Measurements from ENCODE around the gene TSEN2. TPM values are rescaled to one million over a fixed set of nuclear protein-coding genes. Genes with fewer than 3 reads are reported as not detected.

Gene TSEN2
- total and polyA plus RNA-seq, 10 of the 15 experiments (the other 5 are each of a cell fraction or from before 2014, with no cell fraction given), result 17.7 to 32.3 (median 24.3) TPM

GRCh38 chr3:12437861-12438260 lies 46.4 kb upstream of the TSEN2 start:
- no peak overlapping the region for H3K4me3 ChIP-seq
- FAIRE-seq, result no peak
- no peak for DNase-seq (ENCODE audit: low read depth, low spot score)
- in situ Hi-C loops (cut with MboI), result no loop called here
- H3K36me3 ChIP-seq (ENCODE audit: control insufficient read depth in 2 of 2, insufficient read depth in 2 of 2, low read length in 1 of 2), result no peaks in the 10 kb centered on the region
- WGBS (ENCODE audit: insufficient coverage, insufficient replicate concordance, low lambda C conversion rate, missing lambda C conversion rate), result 66% methylated on average over 13 of the region's 13 CpGs
- CTCF ChIA-PET, result interaction anchor here (1.2 kb wide), 1 partner anchor 12 kb away, joined by 3 read pairs; no protein-coding TSS in a partner anchor
- no peaks in the 10 kb centered on the region for H3K9me3 ChIP-seq (replicated peaks; ENCODE audit: control insufficient read depth, insufficient read depth, low read length)
- no peaks in the 10 kb centered on the region for H4K20me1 ChIP-seq (ENCODE audit: control insufficient read depth, insufficient read depth)
- POLR2A ChIA-PET, result no interaction called here
- H3K4me2 ChIP-seq (ENCODE audit: control insufficient read depth, insufficient read depth), result no peak overlapping the region
- no peak overlapping the region for H3K9ac ChIP-seq (ENCODE audit: control insufficient read depth, insufficient read depth, low read length)
- SMC1A ChIA-PET (ENCODE audit: uncharacterized antibody, unreplicated experiment), result no interaction called here
- intact Hi-C loops (cut with micrococcal nuclease; ENCODE audit: unreplicated experiment), result no loop called here
- no peak overlapping the region for H3K27ac ChIP-seq (ENCODE audit: control insufficient read depth, insufficient read depth)
- no peaks in the 10 kb centered on the region for H3K4me1 ChIP-seq (ENCODE audit: control insufficient read depth, insufficient read depth, low read length)
- no peak overlapping the region for H2AFZ ChIP-seq (ENCODE audit: control insufficient read depth, low read depth, low read length)
- RAD21 ChIA-PET (ENCODE audit: unreplicated experiment), result interaction anchor here (0.6 kb wide), 1 partner anchor 579 kb away, joined by 3 read pairs; no protein-coding TSS in a partner anchor
- BruUV-seq (replicated peaks), result no TSS peak
- peaks cover 0 to 3% of the 10 kb centered on the region in 2 experiments; a peak in 3 of 4 replicates for H3K27me3 ChIP-seq (replicated peaks in 1 of 2; ENCODE audit: control insufficient read depth in 2 of 2, insufficient read depth in 2 of 2, low read length in 1 of 2)
- no peaks in the 10 kb centered on the region for H3K79me2 ChIP-seq (ENCODE audit: control insufficient read depth, insufficient read depth, low read length)
- ATAC-seq, result no peak
- TF ChIP-seq HCFC1 (IDR thresholded peaks at IDR 0.05; ENCODE audit: low read length), result no peak
- TF ChIP-seq RAD21 (IDR thresholded peaks at IDR 0.05; ENCODE audit: insufficient read depth, low read depth, low read length), result no peak
- no peak for TF ChIP-seq STAT1 (conservative IDR thresholded peaks at IDR 0.05)
- TF ChIP-seq BACH1 (IDR thresholded peaks at IDR 0.05; ENCODE audit: borderline replicate concordance), result no peak
- no peak for TF ChIP-seq DPF2 (IDR thresholded peaks at IDR 0.05)
- TF ChIP-seq JUNB (IDR thresholded peaks at IDR 0.05), result no peak
- TF ChIP-seq RFX5 (IDR thresholded peaks at IDR 0.05; ENCODE audit: low read depth, low read length), result no peak
- TF ChIP-seq NFYA (IDR thresholded peaks at IDR 0.05; ENCODE audit: borderline replicate concordance, low read depth, low read length), result no peak
- TF ChIP-seq, protein P1, sequence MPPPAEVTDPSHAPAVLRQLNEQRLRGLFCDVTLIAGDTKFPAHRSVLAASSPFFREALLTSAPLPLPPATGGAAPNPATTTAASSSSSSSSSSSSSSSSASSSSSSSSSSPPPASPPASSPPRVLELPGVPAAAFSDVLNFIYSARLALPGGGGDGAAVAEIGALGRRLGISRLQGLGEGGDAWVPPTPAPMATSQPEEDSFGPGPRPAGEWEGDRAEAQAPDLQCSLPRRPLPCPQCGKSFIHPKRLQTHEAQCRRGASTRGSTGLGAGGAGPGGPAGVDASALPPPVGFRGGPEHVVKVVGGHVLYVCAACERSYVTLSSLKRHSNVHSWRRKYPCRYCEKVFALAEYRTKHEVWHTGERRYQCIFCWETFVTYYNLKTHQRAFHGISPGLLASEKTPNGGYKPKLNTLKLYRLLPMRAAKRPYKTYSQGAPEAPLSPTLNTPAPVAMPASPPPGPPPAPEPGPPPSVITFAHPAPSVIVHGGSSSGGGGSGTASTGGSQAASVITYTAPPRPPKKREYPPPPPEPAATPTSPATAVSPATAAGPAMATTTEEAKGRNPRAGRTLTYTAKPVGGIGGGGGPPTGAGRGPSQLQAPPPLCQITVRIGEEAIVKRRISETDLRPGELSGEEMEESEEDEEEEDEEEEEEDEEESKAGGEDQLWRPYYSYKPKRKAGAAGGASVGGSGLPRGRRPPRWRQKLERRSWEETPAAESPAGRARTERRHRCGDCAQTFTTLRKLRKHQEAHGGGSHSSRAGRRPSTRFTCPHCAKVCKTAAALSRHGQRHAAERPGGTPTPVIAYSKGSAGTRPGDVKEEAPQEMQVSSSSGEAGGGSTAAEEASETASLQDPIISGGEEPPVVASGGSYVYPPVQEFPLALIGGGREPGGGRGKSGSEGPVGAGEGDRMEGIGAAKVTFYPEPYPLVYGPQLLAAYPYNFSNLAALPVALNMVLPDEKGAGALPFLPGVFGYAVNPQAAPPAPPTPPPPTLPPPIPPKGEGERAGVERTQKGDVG (CRISPR knock-in tag; IDR thresholded peaks at IDR 0.05), result no peak
- TF ChIP-seq SKIL (IDR thresholded peaks at IDR 0.05; ENCODE audit: low read depth, poor library complexity, severe bottlenecking), result no peak
- no peak for TF ChIP-seq MLLT1 (IDR thresholded peaks at IDR 0.05)
- TF ChIP-seq CHD2 (IDR thresholded peaks at IDR 0.05; ENCODE audit: borderline replicate concordance, low read depth, low read length), result no peak
- no peak for TF ChIP-seq ZNF687 (IDR thresholded peaks at IDR 0.05)
